Measurements from ENCODE around the gene PRDM8.
"Not testable (repeated sequence)": the region's sequence is repeated elsewhere in the genome, so short reads cannot be mapped to it uniquely, and the experiment has no call there.

The PRDM8 gene

DNA sequence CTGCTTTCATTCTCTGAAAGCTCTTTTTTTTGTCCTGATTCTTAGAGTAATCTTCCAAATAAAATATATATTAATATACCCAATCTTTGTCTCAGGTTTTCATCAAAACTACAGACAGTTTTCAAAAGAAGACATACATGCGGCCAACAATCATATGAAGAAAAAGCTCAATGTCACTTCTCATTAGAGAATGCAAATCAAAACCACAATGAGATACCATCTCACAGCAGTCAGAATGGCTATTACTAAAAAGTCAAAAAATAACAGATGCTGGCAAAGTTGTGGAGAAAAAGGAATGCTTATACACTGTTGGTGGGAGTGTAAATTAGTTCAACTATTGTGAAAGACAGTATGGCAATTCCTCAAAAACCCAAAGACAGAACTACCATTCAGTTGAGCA is 50.2 kb downstream of the PRDM8 start:
- not testable (repeated sequence) for H3K4me3 Mint-ChIP-seq; H3K27ac Mint-ChIP-seq; H3K9me3 Mint-ChIP-seq; H3K36me3 Mint-ChIP-seq (ENCODE audit: low read depth); H3K4me1 Mint-ChIP-seq (ENCODE audit: low read depth)
- H3K27me3 Mint-ChIP-seq, result peaks cover 15% of the 10 kb centered on the region

DNA sequence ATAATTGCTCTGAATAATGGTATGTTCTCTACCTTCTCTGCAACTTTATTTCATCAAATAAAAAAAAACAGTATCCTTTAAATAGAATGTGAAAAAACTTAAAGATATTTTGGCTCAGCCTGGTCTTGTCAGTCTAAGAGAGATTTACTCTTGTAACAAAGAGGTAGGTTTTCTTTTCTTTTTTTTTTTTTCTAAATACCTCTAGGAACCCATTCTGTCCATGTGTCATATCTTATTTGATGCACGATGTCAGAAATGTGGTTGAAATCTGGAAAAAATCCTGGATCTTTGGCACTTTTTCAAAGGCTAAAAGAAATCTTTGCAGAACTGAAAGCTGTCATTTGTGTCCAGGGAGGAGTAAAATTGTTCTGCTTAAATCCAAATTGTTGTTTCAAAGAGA is 51.8 kb downstream of the PRDM8 start:
- Mint-ChIP-seq H3K27ac (no peak overlapping the region), H3K36me3 (ENCODE audit: low read depth) (no peaks in the 10 kb centered on the region), H3K4me1 (ENCODE audit: low read depth) (no peaks in the 10 kb centered on the region), H3K27me3 (peaks cover 11% of the 10 kb centered on the region), H3K9me3 (no peaks in the 10 kb centered on the region), H3K4me3 (no peak overlapping the region)

DNA sequence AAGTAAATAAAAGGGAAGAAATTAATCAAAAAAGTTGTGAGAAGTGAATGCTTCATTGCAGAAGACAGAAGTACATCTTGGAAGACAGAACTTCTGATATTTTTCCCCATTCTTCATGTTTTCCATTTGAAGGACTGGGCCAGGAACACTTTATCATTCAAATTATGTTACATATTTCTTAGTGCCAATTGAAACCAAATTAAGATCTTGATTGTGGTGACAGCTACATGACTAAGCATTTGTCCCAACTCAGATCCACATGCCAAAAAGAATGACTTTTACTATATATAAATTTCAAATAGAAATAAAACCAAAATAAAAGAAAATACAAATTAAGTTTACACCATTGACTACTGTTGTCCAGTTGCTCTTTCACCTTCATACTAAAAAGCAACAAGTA is 55.1 kb downstream of the PRDM8 start:
- Mint-ChIP-seq H3K4me3 (no peak overlapping the region), H3K4me1 (ENCODE audit: low read depth) (no peaks in the 10 kb centered on the region), H3K36me3 (ENCODE audit: low read depth) (no peaks in the 10 kb centered on the region), H3K9me3 (no peaks in the 10 kb centered on the region), H3K27ac (no peak overlapping the region), H3K27me3 (peaks cover 15% of the 10 kb centered on the region)

DNA sequence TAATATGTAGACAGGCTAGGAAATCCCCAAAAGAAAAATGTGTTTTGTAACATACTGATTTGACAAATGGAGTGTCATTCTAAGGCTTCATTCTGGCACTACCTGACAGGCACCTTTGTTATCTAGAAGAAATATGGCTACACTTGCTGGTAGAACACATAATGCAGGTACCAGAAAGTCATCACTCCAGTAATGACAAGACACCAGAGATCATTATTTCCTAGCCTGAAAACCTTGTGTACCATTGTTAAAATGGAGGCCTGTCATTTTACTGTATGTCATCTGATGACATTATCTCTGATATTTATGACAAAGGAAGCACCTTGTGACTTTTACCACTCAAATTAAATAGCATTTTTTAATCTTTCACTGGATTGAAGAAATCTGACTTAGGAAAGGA is 55.6 kb downstream of the PRDM8 start:
- H3K9me3 Mint-ChIP-seq, result no peaks in the 10 kb centered on the region
- no peak overlapping the region for H3K4me3 Mint-ChIP-seq
- no peaks in the 10 kb centered on the region for H3K36me3 Mint-ChIP-seq (ENCODE audit: low read depth)
- H3K27me3 Mint-ChIP-seq, result peaks cover 20% of the 10 kb centered on the region
- no peak overlapping the region for H3K27ac Mint-ChIP-seq
- no peaks in the 10 kb centered on the region for H3K4me1 Mint-ChIP-seq (ENCODE audit: low read depth)

DNA sequence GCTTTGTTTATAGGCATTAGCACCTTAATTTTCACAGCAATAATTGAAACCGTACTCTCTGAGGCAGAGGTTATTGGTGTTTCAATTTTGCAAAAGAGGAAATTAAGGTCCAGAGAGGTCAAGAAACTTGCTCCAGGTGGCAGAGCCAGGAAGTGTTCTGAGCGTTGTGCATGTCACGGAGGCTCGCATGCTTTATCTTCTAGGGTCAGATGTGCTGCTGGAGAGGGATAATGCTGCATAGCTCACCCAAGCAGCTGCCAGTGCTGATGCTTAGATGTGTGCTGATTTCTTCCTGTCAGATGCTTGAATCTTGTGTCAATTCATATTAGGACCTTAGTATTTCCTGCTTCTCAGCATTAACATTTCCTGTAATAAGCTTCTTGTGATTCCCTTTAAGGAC is 56.2 kb downstream of the PRDM8 start:
- Mint-ChIP-seq H3K9me3 (no peaks in the 10 kb centered on the region), H3K27ac (no peak overlapping the region), H3K4me1 (ENCODE audit: low read depth) (no peaks in the 10 kb centered on the region), H3K36me3 (ENCODE audit: low read depth) (no peaks in the 10 kb centered on the region), H3K4me3 (no peak overlapping the region), H3K27me3 (peaks cover 23% of the 10 kb centered on the region)

Data from stimulated activated naive CD8-positive, alpha-beta T cell treated with anti-CD3 and anti-CD28 coated beads, Interleukin-15, Interleukin-2, amounts not matched to agents 100 ng/mL and 50 ng/mL, for 24 hours (primary cell).